SK-N-SH (cell line): ENCODE results near the gene WDR7. TPM values are rescaled to one million over a fixed set of nuclear protein-coding genes. Genes with fewer than 3 reads are reported as not detected.

Experiments
- CTCF ChIA-PET: fragments of 300-600, 350-600 bp; formaldehyde crosslinking; extraction: SDS; loops from one replicate; lab custom pipeline; 2021; lab: Yijun Ruan, JAX
- POLR2A ChIA-PET: fragments of 350-600 bp; sonication (Branson Sonifier 250); formaldehyde crosslinking; extraction: SDS; loops from one replicate; lab custom pipeline; 2020; ENCODE audit warnings: antibody characterized with exemption, inconsistent platforms; lab: Yijun Ruan, JAX
- DNase-seq: peaks from one replicate; pipeline ENCODE4 v3.0.0; 2012
- H2AFZ ChIP-seq: fragments of 200-600 bp; sonication (generic); 2 replicates; pipeline ENCODE4 v1.8.1; 2016; ENCODE audit warnings: antibody characterized with exemption, mild to moderate bottlenecking, low read depth
- H3F3A ChIP-seq: fragments of 200-600 bp; sonication (generic); replicated peaks from 2 replicates; pipeline ENCODE3; 2016; ENCODE audit warnings: antibody characterized with exemption, mild to moderate bottlenecking; ENCODE audit not compliant: insufficient read depth
- H3K27ac ChIP-seq, 2 experiments: fragments of 200-500 bp in 1 of 2; fragments of 200-600 bp in 1 of 2; sonication (Bioruptor generic) in 1 of 2; sonication (generic), shearing (Covaris generic) in 1 of 2; 2 replicates each; pipeline versions ENCODE4 v1.5.1 to v1.6.1; 2014 to 2016; ENCODE audit warnings: low read depth in 2 of 2, inconsistent platforms in 1 of 2, low read length in 1 of 2, mild to moderate bottlenecking in 1 of 2, mixed read lengths in 1 of 2
- H3K27me3 ChIP-seq: fragments of 200-600 bp; sonication (generic), shearing (Covaris generic); 2 replicates; pipeline ENCODE4 v1.6.1; 2016; ENCODE audit warnings: mixed run types; ENCODE audit not compliant: insufficient read depth
- H3K36me3 ChIP-seq, 2 experiments: fragments of 200-500 bp in 1 of 2; fragments of 200-600 bp in 1 of 2; sonication (Bioruptor generic) in 1 of 2; sonication (generic) in 1 of 2; replicated peaks in 1 of 2; 2 replicates each; pipeline versions ENCODE3 to v1.5.1; 2014 to 2016; ENCODE audit warnings: low read length in 1 of 2, mild to moderate bottlenecking in 1 of 2; ENCODE audit not compliant: insufficient read depth in 2 of 2, control insufficient read depth in 1 of 2
- H3K4me1 ChIP-seq, 2 experiments: fragments of 200-500 bp in 1 of 2; fragments of 200-600 bp in 1 of 2; sonication (Bioruptor generic) in 1 of 2; sonication (generic), shearing (Covaris generic) in 1 of 2; 2 replicates each; pipeline versions ENCODE4 v1.5.1 to v1.6.1; 2014 to 2016; ENCODE audit warnings: low read depth in 1 of 2, low read length in 1 of 2, mixed run types in 1 of 2; ENCODE audit not compliant: insufficient read depth in 2 of 2, control insufficient read depth in 1 of 2
- H3K4me2 ChIP-seq: fragments of 200-600 bp; sonication (generic), shearing (Covaris generic); 2 replicates; pipeline ENCODE4 v1.6.1; 2017; ENCODE audit warnings: mixed run types
- H3K4me3 ChIP-seq, 2 experiments: fragments of 200-500 bp in 1 of 2; fragments of 200-600 bp in 1 of 2; sonication (Bioruptor generic) in 1 of 2; sonication (generic), shearing (Covaris generic) in 1 of 2; 2 replicates each; pipeline versions ENCODE4 v1.5.1 to v1.8.1; 2014 to 2016; ENCODE audit warnings: low read depth in 2 of 2, inconsistent platforms in 1 of 2, low read length in 1 of 2, mild to moderate bottlenecking in 1 of 2, mixed read lengths in 1 of 2, moderate library complexity in 1 of 2
- H3K79me2 ChIP-seq: fragments of 200-600 bp; sonication (generic); 2 replicates; pipeline ENCODE4 v1.8.1; 2017; ENCODE audit warnings: mild to moderate bottlenecking; ENCODE audit not compliant: insufficient read depth
- H3K9ac ChIP-seq: fragments of 200-600 bp; sonication (generic); 2 replicates; pipeline ENCODE4 v1.6.1; 2017; ENCODE audit warnings: mixed run types
- H3K9me2 ChIP-seq: fragments of 200-600 bp; sonication (generic); 2 replicates; pipeline ENCODE4 v1.6.1; 2017; ENCODE audit warnings: mixed run types
- H3K9me3 ChIP-seq: fragments of 200-600 bp; sonication (generic); 2 replicates; pipeline ENCODE4 v1.6.1; 2017; ENCODE audit warnings: mixed run types, mild to moderate bottlenecking, moderate library complexity
- H4K20me1 ChIP-seq: fragments of 200-600 bp; sonication (generic); 2 replicates; pipeline ENCODE4 v1.6.1; 2017; ENCODE audit warnings: mild to moderate bottlenecking, mixed run types; ENCODE audit not compliant: insufficient read depth
- EP300 ChIP-seq, 2 experiments: IDR thresholded peaks; 2 replicates each; pipeline versions ENCODE4 v1.4.0 to v1.6.1; 2012; ENCODE audit warnings: borderline replicate concordance in 1 of 2, low read depth in 1 of 2, low read length in 1 of 2
- EZH2phosphoT487 ChIP-seq: fragments of 200-600 bp; sonication (generic); IDR thresholded peaks from 2 replicates; pipeline ENCODE4 v1.6.1; 2017; ENCODE audit warnings: low read depth, mixed run types, mild to moderate bottlenecking, antibody characterized with exemption, moderate library complexity, borderline replicate concordance
- GATA2 ChIP-seq: sonication (generic); formaldehyde crosslinking; IDR thresholded peaks from 2 replicates; pipeline ENCODE4 v1.5.0; 2020; ENCODE audit warnings: mild to moderate bottlenecking, missing genetic modification reagents
- IRF3 ChIP-seq: fragments of 150-350 bp; IDR thresholded peaks from 2 replicates; pipeline ENCODE4 v1.6.1; 2016; ENCODE audit warnings: mild to moderate bottlenecking, low read depth, low read length
- JUND ChIP-seq: IDR thresholded peaks from 2 replicates; pipeline ENCODE4 v1.4.0; 2012
- NRF1 ChIP-seq: IDR thresholded peaks from 2 replicates; pipeline ENCODE4 v1.6.1; 2012; ENCODE audit warnings: low read depth, mild to moderate bottlenecking, low read length
- RAD21 ChIP-seq: IDR thresholded peaks from 2 replicates; pipeline ENCODE4 v1.6.1; 2012; ENCODE audit warnings: mild to moderate bottlenecking, low read length
- RXRA ChIP-seq: IDR thresholded peaks from 2 replicates; pipeline ENCODE4 v1.4.0; 2012; ENCODE audit warnings: low read depth, mild to moderate bottlenecking, borderline replicate concordance
- TAF1 ChIP-seq: IDR thresholded peaks from 2 replicates; pipeline ENCODE4 v1.6.1; 2012; ENCODE audit warnings: low read depth, mild to moderate bottlenecking, low read length, moderate library complexity, borderline replicate concordance
- USF2 ChIP-seq: fragments of 150-350 bp; IDR thresholded peaks from 2 replicates; pipeline ENCODE4 v1.6.1; 2017; ENCODE audit warnings: antibody characterized with exemption, low read length, low read depth, borderline replicate concordance
- YY1 ChIP-seq: IDR thresholded peaks from 2 replicates; pipeline ENCODE4 v1.4.0; 2012; ENCODE audit warnings: low read depth, mild to moderate bottlenecking
- ZBTB33 ChIP-seq: IDR thresholded peaks from 2 replicates; pipeline ENCODE4 v1.4.0; 2012; ENCODE audit warnings: low read depth, borderline replicate concordance
- WGBS: methylation state at CpG from one replicate; pipeline ENCODE4 v1.1.6; 2017; ENCODE audit warnings: low lambda C conversion rate; 5-methylcytosine and 5-hydroxymethylcytosine counted together
- polyA plus RNA-seq, 3 experiments: library from polyadenylated mRNA; depleted of rRNA; stranded (reverse); fragments of >200 nt; gene quantifications; 2 replicates each; pipeline ENCODE4 v1.2.3, GENCODE V29; 2012

Gene WDR7
- polyA plus RNA-seq, 1 of the 3 experiments (the other 2 are of a cell fraction): 4.1 TPM

- TF ChIP-seq ZBTB33 (no peak), IRF3 (no peak), EZH2phosphoT487 (no peak), JUND (no peak)
Observed at GRCh38 chr18:56711708-56712445, 60.7 kb downstream of the WDR7 start (continued).

- no peak for DNase-seq
- no peak overlapping the region for H3K4me3 ChIP-seq
- H4K20me1 ChIP-seq: no peaks in the 10 kb centered on the region
- H3K36me3 ChIP-seq: peaks cover 0 to 6% of the 10 kb centered on the region in 2 experiments
- TF ChIP-seq RXRA (no peak), USF2 (no peak), EZH2phosphoT487 (no peak), RAD21 (no peak), NRF1 (no peak), EP300 (IDR thresholded peaks at IDR 0.05; ENCODE audit: borderline replicate concordance in 1 of 2, low read depth in 1 of 2, low read length in 1 of 2) (no peak), IRF3 (no peak), TAF1 (no peak), YY1 (no peak), GATA2 (CRISPR knock-in tag) (no peak)
- H3K9me3 ChIP-seq: no peaks in the 10 kb centered on the region
- H3K27ac ChIP-seq: no peak overlapping the region
- 96% methylated on average over 3 of the region's 3 CpGs for WGBS
- peaks cover 8% of the 10 kb centered on the region for H3F3A ChIP-seq
- H3K4me1 ChIP-seq: no peaks in the 10 kb centered on the region; a peak in 1 of 4 replicates
- H2AFZ ChIP-seq: no peak overlapping the region
- H3K9ac ChIP-seq: no peak overlapping the region
- ChIA-PET POLR2A (no interaction called here), CTCF (interaction anchor here (1.5 kb wide), 1 partner anchor 10 kb away, joined by 11 read pairs; no protein-coding TSS in a partner anchor)
- no peaks in the 10 kb centered on the region for H3K27me3 ChIP-seq
- H3K9me2 ChIP-seq: no peaks in the 10 kb centered on the region
- H3K79me2 ChIP-seq: no peaks in the 10 kb centered on the region
- H3K4me2 ChIP-seq: no peak overlapping the region
Observed at GRCh38 chr18:56712761-56713160, 61.6 kb downstream of the WDR7 start.
